ENCODE results near the gene UNKL.

The UNKL gene

GRCh38 chr16:1374418-1375297 lies 39.8 kb downstream of the UNKL start:
- DNase-seq, result no peak

DNA sequence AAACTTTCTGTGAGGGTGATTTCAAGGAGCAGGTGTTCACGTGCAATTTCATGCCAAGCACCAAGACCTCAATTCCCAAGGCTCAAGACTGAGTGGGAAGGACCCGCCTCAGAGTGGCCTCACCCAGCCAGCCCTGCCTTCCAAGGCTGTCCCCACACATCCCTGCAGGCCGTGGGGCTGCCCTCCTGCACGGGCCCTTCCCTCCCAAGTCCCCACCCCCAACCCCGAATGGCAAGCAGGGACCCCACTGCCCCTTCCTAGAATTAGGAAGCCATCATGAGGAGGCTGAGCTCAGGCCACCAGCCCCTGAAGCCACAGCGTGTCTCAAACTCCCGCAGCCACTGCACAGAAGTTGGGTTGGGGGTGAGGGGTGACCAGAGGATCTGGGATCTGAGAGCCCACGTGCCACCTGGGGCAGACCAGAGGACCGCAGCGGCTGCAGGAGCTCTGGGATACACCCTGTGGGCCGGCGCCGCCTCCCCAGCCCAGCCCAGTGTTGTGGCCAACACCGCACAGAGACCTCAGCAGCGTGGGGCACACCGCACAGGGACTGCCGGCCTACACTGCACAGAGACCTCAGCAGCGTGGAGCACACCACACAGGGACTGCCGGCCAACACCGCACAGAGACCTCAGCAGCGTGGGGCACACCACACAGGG lies 42.1 kb downstream of the UNKL start:
- DNase-seq, result no peak

DNA sequence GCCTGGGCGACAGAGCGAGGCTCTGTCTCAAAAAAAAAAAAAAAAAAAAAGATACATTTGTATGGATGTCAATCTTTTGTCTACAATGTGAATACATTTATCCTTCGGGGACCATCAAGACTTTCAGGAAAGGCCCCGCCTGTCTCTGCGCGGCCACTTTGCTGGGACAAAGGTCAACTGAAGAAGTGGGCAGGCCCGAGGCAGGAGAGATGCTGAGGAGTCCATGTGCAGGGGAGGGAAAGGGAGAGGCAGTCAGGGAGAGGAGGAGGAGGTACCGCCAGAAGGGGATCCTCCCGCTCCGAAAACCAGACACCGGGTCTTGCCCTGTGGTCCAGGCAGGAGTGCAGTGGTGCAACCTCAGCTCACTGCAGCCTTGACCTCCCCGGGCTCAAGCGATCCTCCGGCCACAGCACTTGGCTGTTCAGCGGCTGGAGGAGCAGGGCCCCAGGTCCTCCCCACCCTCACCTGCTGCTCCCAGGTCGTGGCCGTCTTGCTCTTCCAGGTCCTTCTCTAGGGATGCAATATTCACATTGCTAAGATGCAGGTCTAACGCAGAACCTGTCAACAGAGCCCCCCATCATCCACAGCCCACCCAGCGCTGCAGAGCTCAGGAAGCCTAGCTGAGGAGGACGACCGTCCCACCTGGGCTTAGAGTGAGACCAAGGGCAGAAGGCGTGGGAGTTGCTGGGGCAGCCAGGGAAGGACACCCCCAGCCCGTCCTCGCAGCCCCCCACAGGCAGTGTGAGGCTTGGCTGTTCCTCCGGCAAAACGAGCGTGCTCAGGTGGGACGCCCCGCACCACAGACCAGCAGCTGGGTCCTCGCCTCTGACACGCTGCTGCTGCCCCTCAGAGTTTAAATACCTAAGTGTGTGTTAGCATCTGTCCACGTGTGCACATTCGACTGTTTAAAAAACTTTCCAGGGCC lies 43.2 kb downstream of the UNKL start:
- DNase-seq, result no peak

DNA sequence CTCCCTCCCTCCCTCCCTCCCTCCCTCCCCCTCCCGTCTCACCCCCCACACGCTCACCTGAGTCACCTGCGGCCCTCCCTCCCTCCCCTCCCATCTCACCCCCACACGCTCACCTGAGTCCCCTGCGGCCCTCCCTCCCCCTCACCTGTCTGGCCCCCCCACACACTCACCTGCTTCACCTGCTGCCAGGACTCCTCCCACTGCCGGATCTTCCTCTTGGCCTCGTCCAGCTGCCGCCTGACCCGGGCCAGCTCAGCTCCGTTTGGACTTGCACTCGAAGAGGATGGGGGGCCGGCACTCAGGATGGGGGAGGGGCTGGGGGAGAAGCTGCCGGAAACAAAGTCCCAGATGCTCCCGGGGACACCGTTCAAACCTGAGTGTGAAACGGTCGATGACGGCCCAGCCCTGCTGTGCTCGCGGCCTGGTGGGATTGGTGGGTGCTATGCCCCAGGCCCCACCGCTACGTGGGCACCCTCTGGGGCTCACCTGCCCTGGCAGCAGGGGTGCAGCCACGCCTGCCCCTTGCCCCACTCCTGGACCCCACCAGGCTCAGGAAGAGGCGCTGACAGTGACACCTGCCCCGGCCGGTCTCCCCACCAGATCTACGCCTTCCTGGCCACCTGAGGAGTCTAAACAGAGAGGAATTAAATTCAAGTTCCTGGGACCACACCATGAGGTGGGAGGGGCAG lies 46.9 kb downstream of the UNKL start:
- DNase-seq, result no peak

DNA sequence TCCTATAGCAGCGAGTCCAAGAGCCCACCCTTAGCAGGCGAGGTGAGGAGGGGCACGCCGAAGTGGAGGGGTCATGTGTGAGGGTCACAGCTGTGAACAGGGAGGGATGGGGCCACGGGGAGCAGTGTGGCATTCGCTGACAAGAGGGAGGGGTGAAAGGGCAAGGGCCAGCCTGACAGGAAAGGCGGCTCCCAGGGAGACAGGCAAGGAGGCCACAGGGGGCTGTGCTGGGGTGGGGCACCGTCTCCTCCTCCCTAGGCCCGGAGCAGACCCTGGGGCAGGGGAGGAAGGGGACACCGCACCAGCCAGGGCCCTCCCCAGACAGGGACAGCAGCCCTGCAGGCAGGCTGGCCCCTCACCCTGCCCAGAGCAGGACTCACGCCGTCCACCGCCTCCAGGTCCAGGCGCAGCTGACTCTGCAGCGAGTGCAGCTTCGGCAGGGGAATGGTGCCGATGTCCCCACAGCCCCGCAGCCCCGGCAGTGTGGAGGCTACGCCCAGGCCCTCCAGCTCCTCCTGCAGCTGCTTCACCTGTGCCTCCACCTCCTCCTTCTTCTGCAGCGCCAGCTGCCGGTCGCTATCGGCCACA lies 47.7 kb downstream of the UNKL start:
- DNase-seq, result no peak

DNA sequence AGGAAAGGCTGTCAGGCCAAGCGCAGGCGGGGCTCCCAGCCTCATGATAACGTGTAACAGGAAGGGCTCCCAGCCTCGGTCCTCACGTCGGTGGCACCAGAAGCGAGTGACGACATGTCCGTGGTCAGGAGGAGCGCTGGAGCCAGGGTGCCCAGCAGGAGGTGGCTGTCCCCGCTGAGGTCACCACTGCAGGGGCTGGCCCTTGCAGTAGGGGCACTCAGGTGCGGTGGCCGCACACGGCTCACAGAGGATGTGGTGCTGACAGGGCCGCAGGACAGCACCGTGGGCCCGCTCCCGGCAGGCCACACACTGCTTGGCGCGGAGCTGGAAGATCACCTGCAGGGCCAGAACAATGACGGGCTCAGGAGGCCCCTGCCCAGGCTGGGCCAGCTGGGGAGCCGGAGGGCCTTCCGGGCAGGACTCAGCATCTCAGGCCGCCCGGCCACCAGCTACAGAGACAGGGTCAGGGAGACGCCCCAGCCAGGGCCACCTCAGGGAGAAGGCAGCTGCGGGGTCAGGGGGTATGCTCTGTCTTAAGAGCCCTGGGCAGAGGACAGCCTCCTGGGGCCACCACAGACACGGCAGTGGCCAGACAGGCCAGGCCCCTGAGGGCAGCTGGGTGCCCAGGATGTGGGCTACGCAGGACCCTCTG lies 48.3 kb downstream of the UNKL start:
- no peak for DNase-seq

GRCh38 chr16:1364510-1364909 lies 50.0 kb downstream of the UNKL start:
- DNase-seq, result no peak

GRCh38 chr16:1363501-1364041 lies 50.9 kb downstream of the UNKL start:
- no peak for DNase-seq

- DNase-seq, result no peak
Measured at GRCh38 chr16:1362807-1363206, 51.7 kb downstream of the UNKL start.

DNA sequence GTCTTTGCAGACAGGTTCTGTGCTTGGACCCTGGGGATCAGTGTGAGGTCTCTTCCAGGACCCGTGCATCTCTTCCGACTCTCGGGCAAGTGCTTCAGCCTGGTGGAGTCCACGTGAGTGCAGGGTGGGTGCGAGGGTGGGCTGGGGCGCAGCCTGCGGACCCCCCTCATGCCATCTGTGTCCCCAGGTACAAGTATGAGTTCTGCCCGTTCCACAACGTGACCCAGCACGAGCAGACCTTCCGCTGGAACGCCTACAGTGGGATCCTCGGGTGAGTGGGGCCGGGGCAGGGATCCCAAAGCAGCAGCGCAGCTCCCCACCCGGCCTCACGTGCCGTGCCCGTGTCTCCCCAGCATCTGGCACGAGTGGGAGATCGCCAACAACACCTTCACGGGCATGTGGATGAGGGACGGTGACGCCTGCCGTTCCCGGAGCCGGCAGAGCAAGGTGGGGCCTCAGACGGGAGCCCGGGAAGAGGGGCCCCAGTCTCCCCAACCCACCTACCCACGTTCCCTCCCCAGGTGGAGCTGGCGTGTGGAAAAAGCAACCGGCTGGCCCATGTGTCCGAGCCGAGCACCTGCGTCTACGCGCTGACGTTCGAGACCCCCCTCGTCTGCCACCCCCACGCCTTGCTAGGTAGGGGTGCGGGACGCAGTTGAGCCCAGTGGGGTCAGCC lies 52.7 kb downstream of the UNKL start:
- DNase-seq, result no peak

GRCh38 chr16:1357906-1358566 lies 56.5 kb downstream of the UNKL start:
- no peak for DNase-seq

DNA sequence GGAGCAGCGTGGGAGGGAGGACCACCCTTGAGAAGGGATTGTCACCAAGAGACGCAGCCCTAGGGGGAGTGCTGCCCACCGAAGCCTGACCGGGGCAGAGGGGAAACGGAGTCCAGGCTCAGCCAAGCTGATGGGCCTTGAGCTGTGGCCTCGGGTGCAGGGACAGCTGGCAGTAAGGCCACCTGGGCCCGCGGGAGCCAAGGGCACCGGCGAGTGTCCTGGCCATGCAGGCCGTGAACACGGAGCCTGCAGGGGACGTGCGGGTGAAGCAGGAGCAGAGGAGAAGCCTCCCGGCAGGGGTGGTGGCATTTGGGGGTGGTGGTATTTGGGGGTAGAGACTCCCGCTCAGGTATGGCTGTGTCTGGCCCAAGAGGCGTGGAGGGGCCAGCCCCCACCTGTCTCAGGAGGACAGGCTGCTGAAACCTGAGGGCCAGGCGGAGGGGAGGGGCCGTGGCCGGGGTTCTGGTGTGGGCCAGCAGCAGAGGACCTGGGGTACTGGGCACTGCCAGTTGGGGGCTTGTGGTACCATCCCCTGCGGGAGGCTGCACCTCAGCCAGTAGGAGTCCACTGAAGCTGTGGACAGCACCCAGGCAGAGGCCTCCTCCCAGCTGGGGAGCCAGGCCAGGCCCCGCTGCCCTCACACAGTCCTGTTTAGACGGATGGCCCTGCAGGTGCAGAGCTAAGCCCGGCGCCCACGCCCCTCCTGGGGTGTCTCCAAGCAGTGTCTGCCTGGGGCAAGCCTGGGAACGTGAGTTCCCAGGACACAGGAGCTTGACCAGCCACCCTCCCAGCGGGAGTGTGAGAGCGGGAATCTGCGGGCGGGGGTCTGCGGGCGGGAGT lies 58.2 kb downstream of the UNKL start:
- DNase-seq, result no peak

DNA sequence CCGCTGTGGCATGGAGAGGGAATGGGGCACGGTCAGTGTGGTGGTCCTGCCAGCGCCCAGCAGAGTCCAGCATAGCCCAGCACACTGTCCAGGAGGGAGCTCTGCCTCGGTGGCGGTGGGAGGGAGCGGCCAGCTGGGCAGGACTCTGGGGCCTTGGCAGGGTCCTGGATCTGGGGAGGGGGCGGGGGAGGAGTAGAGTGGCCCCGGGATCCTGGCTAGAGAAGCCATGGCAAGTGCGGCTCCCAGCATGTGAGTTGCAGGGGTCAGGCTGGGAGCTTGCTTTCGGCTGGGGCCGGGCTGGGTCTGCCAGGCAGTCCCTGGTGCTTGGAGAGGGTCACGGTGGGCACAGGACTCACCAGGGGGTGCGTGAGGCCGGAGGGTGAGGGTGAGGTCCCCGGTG lies 58.9 kb downstream of the UNKL start:
- DNase-seq, result no peak

GRCh38 chr16:1354815-1355540 lies 59.5 kb downstream of the UNKL start:
- DNase-seq, result no peak

GRCh38 chr16:1351582-1352362 lies 62.7 kb downstream of the UNKL start, which contains the start of the genes GNPTG and TSR3:
GNPTG (plus strand) TSS chr16:1351931; CDS start chr16:1351966, 35 bp downstream.
TSR3 (minus strand) TSS chr16:1351878; CDS start chr16:1351804, 74 bp downstream.
- no peak for DNase-seq

- DNase-seq, result no peak
Measured at GRCh38 chr16:1351215-1351581, 63.3 kb downstream of the UNKL start.

DNA sequence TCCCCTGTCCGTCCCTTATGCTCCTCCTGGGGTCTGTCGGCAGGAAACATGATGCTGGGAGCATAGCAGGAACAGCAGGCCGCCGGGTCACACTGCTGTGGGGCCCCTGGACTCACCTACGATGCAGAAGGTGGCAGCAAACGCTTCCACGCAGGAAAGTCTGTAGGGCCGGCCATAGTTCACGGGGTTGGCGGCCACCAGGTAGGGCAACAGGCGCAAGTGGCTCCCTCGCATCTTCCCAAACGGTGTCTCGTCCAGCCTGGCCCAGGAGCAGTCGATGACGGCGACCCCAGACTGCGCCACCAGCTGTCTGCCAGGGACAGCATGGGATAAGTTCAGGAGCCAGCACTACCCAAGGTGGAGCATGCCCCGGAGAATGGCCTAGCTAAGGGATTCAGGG lies 63.8 kb downstream of the UNKL start:
- DNase-seq, result no peak

GRCh38 chr16:1349951-1350350 lies 64.6 kb downstream of the UNKL start:
- DNase-seq, result no peak
